ENCODE measurements around the gene C12orf60. TPM values are rescaled to one million over a fixed set of nuclear protein-coding genes. Genes with fewer than 3 reads are reported as not detected.

The C12orf60 gene
- total RNA-seq, 2 donors from 2014 or later: 0.27 TPM; not detected in 1

DNA sequence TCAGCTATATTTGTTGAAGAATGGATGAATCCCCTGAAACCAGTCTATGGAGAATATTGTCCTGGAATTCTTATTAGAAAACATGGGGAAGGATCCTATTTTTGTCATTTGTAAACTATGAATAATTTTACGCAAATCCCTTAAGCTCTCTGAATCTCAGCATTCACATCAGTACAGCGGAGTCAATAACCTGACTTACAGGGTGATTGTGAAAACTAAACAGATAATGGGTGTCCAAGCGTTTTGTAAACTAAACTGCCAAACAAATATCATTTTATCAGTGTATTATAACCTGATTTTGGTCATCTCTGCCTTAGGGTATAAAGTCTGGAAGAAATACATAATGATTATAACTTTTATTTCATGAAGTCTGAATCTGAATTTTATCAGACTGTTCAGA lies 29.9 kb downstream of the C12orf60 start:
- peaks cover 32% of the 10 kb centered on the region for H3K27me3 Mint-ChIP-seq
- no peaks in the 10 kb centered on the region for H3K9me3 ChIP-seq (ENCODE audit: control insufficient read depth, low read length, poor library complexity, severe bottlenecking)
- DNase-seq (no peak), ATAC-seq (no peak)
- no peak overlapping the region for H3K4me3 Mint-ChIP-seq
- H3K4me1 Mint-ChIP-seq: peaks cover 2% of the 10 kb centered on the region
- H3K36me3 Mint-ChIP-seq (ENCODE audit: low read depth): peaks cover 6% of the 10 kb centered on the region
- H3K27ac Mint-ChIP-seq: no peak overlapping the region

DNA sequence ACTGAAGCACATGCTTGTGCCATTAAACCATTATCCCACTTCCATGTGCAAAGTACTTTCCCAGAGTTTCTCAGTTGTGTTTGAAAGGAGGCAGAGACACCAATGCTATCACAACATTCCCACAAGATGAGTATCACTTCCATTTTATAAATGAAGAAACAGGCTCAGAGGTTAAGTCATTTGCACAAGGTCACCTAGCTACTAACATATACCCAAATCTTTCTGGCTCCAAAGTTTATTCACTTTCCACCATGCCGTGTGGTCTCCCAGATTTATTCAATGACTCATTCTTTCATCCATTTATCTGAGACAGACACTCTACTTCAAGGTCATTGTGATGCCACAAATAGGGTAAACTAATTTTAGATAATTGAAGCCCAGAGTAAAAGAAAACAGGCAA lies 30.5 kb downstream of the C12orf60 start:
- H3K9me3 ChIP-seq (ENCODE audit: control insufficient read depth, low read length, poor library complexity, severe bottlenecking): no peaks in the 10 kb centered on the region
- Mint-ChIP-seq H3K4me3 (no peak overlapping the region), H3K27ac (no peak overlapping the region), H3K4me1 (peaks cover 2% of the 10 kb centered on the region), H3K27me3 (peaks cover 32% of the 10 kb centered on the region), H3K36me3 (ENCODE audit: low read depth) (peaks cover 6% of the 10 kb centered on the region)
- no peak for DNase-seq
- ATAC-seq: no peak

DNA sequence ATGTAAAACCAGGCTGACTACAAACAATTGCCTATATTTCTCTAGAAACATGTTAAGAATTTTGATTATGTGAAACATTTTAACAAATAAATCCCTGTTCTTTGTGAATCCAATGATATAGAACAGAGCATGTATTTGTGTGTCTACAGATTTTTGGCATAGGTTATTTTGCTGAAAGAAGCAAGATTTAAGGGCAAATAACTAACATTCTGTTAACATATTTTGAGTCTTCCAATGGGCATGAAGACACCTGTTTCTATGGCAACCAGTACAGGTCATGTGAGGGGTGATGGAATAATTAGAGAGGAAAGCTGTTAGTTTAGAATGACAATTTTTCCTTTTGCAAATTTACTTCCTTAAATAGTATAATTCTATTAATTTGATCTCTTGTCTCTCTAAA lies 31.0 kb downstream of the C12orf60 start:
- no peaks in the 10 kb centered on the region for H3K9me3 ChIP-seq (ENCODE audit: control insufficient read depth, low read length, poor library complexity, severe bottlenecking)
- no peak overlapping the region for H3K4me3 Mint-ChIP-seq
- peaks cover 2% of the 10 kb centered on the region for H3K4me1 Mint-ChIP-seq
- ATAC-seq (no peak), DNase-seq (no peak)
- no peak overlapping the region for H3K27ac Mint-ChIP-seq
- H3K36me3 Mint-ChIP-seq (ENCODE audit: low read depth): peaks cover 6% of the 10 kb centered on the region
- peaks cover 37% of the 10 kb centered on the region for H3K27me3 Mint-ChIP-seq

- peaks cover 53% of the 10 kb centered on the region for H3K27me3 Mint-ChIP-seq
- H3K4me1 Mint-ChIP-seq: peaks cover 2% of the 10 kb centered on the region
- no peaks in the 10 kb centered on the region for H3K9me3 ChIP-seq (ENCODE audit: control insufficient read depth, low read length, poor library complexity, severe bottlenecking)
- ATAC-seq (no peak), DNase-seq (no peak)
- no peak overlapping the region for H3K4me3 Mint-ChIP-seq
- H3K36me3 Mint-ChIP-seq (ENCODE audit: low read depth): peaks cover 6% of the 10 kb centered on the region
- H3K27ac Mint-ChIP-seq: no peak overlapping the region
These were observed 33.1 kb downstream of the C12orf60 start for GRCh38 chr12:14836336-14837210.

GRCh38 chr12:14839262-14839661 lies 35.8 kb downstream of the C12orf60 start:
- Mint-ChIP-seq H3K36me3 (ENCODE audit: low read depth) (no peaks in the 10 kb centered on the region), H3K4me3 (no peak overlapping the region), H3K4me1 (peaks cover 2% of the 10 kb centered on the region), H3K27ac (no peak overlapping the region), H3K27me3 (peaks cover 36% of the 10 kb centered on the region)
- ATAC-seq (no peak), DNase-seq (no peak)
- H3K9me3 ChIP-seq (ENCODE audit: control insufficient read depth, low read length, poor library complexity, severe bottlenecking): no peaks in the 10 kb centered on the region

GRCh38 chr12:14840616-14841015 lies 37.1 kb downstream of the C12orf60 start:
- H3K36me3 Mint-ChIP-seq (ENCODE audit: low read depth): no peaks in the 10 kb centered on the region
- no peak for DNase-seq
- no peak for ATAC-seq
- H3K27ac Mint-ChIP-seq: no peak overlapping the region
- H3K4me1 Mint-ChIP-seq: peaks cover 6% of the 10 kb centered on the region
- H3K9me3 ChIP-seq (ENCODE audit: control insufficient read depth, low read length, poor library complexity, severe bottlenecking): no peaks in the 10 kb centered on the region
- no peak overlapping the region for H3K4me3 Mint-ChIP-seq
- H3K27me3 Mint-ChIP-seq: peaks cover 23% of the 10 kb centered on the region

DNA sequence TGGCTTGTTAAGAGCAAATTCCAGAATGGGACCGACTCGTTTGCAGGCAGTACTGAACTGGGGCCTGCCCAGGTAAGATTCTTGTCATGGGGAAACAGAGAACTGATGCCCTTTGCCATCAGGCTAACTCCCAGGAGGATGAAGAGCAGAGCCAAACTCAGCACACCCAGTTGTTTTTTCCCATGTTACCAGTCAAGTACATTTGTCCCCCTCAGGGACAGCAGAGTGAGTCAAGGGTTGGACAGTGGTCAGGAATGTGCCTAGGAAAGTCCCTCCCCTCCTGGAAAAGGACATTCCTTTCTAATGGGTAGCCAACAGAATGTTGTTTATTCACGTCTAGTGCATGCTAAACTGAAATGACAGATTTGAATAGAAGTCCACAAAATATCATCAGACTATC lies 38.3 kb downstream of the C12orf60 start:
- Mint-ChIP-seq H3K36me3 (ENCODE audit: low read depth) (no peaks in the 10 kb centered on the region), H3K27ac (no peak overlapping the region), H3K27me3 (peaks cover 22% of the 10 kb centered on the region), H3K4me3 (no peak overlapping the region), H3K4me1 (peaks cover 4% of the 10 kb centered on the region)
- no peaks in the 10 kb centered on the region for H3K9me3 ChIP-seq (ENCODE audit: control insufficient read depth, low read length, poor library complexity, severe bottlenecking)
- DNase-seq: no peak
- ATAC-seq: no peak

DNA sequence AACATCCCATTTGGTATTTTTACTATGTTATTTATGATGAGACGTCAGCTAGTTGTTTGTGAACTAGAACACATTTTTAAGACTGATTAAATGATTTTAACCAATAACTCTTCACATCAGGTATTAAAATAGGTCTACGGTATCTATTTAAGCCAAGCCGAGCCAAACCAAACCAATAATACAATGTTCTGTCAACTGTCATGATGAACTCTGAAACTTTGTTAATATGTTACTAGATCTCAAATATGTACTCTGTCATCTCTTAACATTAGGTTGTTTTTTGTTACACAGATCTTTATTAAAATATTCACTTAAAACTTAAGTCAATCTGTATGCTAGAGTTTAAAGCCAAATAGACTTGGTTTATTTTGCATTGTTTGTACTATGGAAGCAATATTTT lies 38.8 kb downstream of the C12orf60 start:
- H3K36me3 Mint-ChIP-seq (ENCODE audit: low read depth): no peaks in the 10 kb centered on the region
- H3K4me3 Mint-ChIP-seq: no peak overlapping the region
- no peak overlapping the region for H3K27ac Mint-ChIP-seq
- peaks cover 22% of the 10 kb centered on the region for H3K27me3 Mint-ChIP-seq
- ATAC-seq: no peak
- DNase-seq: no peak
- H3K9me3 ChIP-seq (ENCODE audit: control insufficient read depth, low read length, poor library complexity, severe bottlenecking): no peaks in the 10 kb centered on the region
- H3K4me1 Mint-ChIP-seq: peaks cover 4% of the 10 kb centered on the region

DNA sequence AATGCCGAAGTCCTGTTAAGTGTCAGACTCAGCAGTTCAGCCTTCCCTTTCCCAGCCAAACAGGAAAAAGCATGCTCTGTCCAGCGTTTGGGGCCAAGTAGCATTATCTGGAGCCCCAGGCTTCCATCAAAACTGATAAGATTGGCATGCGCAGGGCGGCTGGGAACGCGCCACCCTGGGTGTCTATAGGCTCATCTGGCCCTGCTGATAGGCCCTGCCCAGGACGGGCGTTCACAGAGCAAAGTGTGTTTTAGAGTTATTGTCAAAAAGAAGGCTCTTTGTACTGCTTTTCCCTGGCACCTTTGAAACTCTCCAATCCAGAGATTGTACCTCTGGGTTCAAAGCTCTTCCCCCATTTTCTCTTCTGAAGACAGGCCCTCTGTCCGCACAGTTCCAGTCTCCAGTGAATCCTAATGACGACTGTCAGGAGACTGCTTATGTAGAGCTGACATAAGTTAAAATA lies 40.0 kb downstream of the C12orf60 start, which contains the start of gene ART4:
ART4 (minus strand) TSS at position 102 of the 463 bp plus-strand sequence. CDS start 413 bp downstream, outside the sequence.
- H3K4me3 Mint-ChIP-seq: no peak within 1 kb of the TSS
- ATAC-seq: no peak
- H3K4me1 Mint-ChIP-seq: peaks cover 4% of the 10 kb centered on the region
- no peak for DNase-seq
- H3K9me3 ChIP-seq (ENCODE audit: control insufficient read depth, low read length, poor library complexity, severe bottlenecking): no peaks in the 10 kb centered on the region
- peaks cover 22% of the 10 kb centered on the region for H3K27me3 Mint-ChIP-seq
- H3K36me3 Mint-ChIP-seq (ENCODE audit: low read depth): no peaks in the 10 kb centered on the region
- peak within 1 kb of the TSS; percentile 32 for H3K27ac Mint-ChIP-seq

DNA sequence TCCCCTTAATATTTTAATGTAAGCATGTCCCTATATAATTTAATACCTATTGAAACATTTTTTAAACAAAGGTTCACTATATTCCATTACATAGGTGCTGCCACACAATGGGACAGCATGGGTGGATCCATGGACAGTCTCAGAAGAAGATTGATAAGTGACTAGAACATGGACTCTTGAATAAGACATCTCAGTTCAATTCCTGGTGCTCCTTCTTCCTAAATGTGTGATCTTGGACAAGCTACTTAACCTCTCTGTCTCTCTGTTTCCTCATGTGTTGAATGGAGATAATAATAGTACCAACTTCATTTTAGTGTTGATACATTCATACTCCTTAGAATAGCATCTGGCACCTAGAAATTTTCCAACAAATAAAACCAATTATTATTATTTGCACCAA lies 40.9 kb downstream of the C12orf60 start:
- Mint-ChIP-seq H3K4me1 (peaks cover 4% of the 10 kb centered on the region), H3K27me3 (peaks cover 18% of the 10 kb centered on the region), H3K36me3 (ENCODE audit: low read depth) (no peaks in the 10 kb centered on the region), H3K4me3 (no peak overlapping the region), H3K27ac (no peak overlapping the region)
- no peaks in the 10 kb centered on the region for H3K9me3 ChIP-seq (ENCODE audit: control insufficient read depth, low read length, poor library complexity, severe bottlenecking)
- ATAC-seq (no peak), DNase-seq (no peak)

DNA sequence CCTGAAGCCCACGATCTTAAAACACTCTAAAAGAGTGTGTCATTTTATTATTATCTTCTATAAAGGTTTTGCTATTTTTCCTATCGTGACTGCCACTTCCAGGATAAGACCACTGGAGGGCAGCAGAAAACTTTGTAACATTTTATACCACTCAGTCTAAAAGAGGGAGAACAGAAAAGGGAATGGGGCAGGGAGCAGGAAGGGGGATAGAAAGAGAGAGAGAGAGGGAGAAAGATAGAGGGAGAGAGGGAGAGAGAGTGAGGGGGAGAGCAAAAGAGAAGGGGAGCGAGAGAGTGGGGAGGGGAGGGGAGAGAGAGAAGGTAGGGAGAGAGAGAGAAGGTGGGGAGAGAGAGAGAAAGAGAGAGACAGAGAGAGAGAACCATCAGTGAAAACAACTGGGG lies 41.9 kb downstream of the C12orf60 start:
- peaks cover 4% of the 10 kb centered on the region for H3K4me1 Mint-ChIP-seq
- peak overlapping the region; percentile 49 for H3K4me3 Mint-ChIP-seq
- peak overlapping the region; percentile 68 for H3K27ac Mint-ChIP-seq
- H3K36me3 Mint-ChIP-seq (ENCODE audit: low read depth): no peaks in the 10 kb centered on the region
- no peaks in the 10 kb centered on the region for H3K9me3 ChIP-seq (ENCODE audit: control insufficient read depth, low read length, poor library complexity, severe bottlenecking)
- peak; percentile 68 for ATAC-seq
- peak in 2 of 3 donors; percentile 14 for DNase-seq
- peaks cover 9% of the 10 kb centered on the region for H3K27me3 Mint-ChIP-seq

DNA sequence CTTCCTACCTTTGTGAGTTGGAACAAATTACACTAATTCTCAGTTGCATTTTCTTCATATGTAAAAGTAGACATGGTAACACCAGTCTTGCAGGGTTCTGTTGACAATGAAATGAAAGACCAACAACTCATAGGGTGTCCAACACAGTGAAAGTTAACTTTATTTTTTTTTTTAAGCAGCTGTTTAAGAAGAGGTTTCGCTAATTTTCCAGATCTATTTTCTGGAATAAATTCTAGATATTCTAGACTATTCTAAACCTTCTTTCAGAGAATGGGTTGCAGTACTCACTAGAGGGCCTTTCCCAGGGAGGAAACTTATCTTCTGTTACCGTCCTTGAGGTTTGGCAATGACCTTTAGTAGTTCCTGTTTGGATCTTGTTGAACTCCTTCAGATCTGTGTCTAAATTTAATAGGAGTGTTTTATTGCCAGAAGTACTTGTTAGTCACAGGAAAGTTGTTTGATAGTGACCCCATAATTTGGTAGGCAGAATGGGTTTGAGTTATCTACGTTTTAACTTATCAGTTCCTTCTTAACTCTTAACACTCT lies 42.6 kb downstream of the C12orf60 start:
- no peaks in the 10 kb centered on the region for H3K36me3 Mint-ChIP-seq (ENCODE audit: low read depth)
- peak overlapping the region; percentile 68 for H3K27ac Mint-ChIP-seq
- H3K4me3 Mint-ChIP-seq: no peak overlapping the region
- DNase-seq: no peak
- H3K27me3 Mint-ChIP-seq: peaks cover 6% of the 10 kb centered on the region
- H3K4me1 Mint-ChIP-seq: peaks cover 4% of the 10 kb centered on the region
- ATAC-seq: no peak
- no peaks in the 10 kb centered on the region for H3K9me3 ChIP-seq (ENCODE audit: control insufficient read depth, low read length, poor library complexity, severe bottlenecking)

DNA sequence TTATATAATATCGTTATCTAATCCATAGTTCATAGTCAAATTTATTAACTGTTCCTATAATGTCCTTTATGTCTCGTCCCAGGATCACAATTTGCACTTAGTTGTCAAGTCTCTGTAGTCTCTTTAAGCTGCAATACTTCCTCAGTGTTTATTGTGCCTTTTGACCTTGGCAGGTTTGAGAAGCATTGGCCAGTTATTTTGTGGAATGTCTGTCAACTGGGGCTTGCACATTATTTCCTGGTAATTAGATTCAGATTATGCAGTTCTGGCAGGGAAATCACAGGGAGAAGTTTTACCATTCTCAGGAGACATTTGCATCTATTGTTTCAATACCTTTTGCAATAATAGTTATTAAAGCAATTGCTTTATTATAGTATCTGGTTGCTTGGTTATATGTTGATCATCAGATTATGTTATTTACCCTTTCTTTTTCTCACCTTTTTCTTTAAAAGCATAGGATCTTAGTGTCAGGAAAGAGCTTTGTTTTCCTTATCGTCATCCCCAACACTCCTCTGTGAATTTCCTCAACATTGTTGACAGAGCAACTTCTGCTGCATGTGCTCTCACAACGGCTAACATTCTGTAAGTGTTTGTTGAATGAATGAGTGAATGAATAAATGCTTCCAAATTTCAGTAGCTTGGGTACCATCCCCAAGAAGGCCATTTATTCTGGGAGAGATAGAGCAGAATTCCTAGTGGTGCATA lies 43.6 kb downstream of the C12orf60 start:
- H3K9me3 ChIP-seq (ENCODE audit: control insufficient read depth, low read length, poor library complexity, severe bottlenecking): no peaks in the 10 kb centered on the region
- no peaks in the 10 kb centered on the region for H3K36me3 Mint-ChIP-seq (ENCODE audit: low read depth)
- DNase-seq (no peak), ATAC-seq (no peak)
- peaks cover 4% of the 10 kb centered on the region for H3K4me1 Mint-ChIP-seq
- no peaks in the 10 kb centered on the region for H3K27me3 Mint-ChIP-seq
- no peak overlapping the region for H3K27ac Mint-ChIP-seq
- H3K4me3 Mint-ChIP-seq: no peak overlapping the region
